PC-9 (cell line): ENCODE data around the gene PLA2G15.

Experiments
- EZH2 ChIP-seq: fragments of 200-600 bp; sonication (generic); IDR thresholded peaks from 2 replicates; pipeline ENCODE4 v1.8.0; 2017; ENCODE audit warnings: antibody characterized with exemption, low read depth
- TF ChIP-seq, protein P1 (sequence below): fragments of 200-600 bp; sonication (generic); conservative IDR thresholded peaks from 2 replicates; pipeline ENCODE4 v1.6.1; 2017; ENCODE audit warnings: mixed run types, antibody characterized with exemption, mild to moderate bottlenecking, moderate library complexity

- TF ChIP-seq, protein P1, sequence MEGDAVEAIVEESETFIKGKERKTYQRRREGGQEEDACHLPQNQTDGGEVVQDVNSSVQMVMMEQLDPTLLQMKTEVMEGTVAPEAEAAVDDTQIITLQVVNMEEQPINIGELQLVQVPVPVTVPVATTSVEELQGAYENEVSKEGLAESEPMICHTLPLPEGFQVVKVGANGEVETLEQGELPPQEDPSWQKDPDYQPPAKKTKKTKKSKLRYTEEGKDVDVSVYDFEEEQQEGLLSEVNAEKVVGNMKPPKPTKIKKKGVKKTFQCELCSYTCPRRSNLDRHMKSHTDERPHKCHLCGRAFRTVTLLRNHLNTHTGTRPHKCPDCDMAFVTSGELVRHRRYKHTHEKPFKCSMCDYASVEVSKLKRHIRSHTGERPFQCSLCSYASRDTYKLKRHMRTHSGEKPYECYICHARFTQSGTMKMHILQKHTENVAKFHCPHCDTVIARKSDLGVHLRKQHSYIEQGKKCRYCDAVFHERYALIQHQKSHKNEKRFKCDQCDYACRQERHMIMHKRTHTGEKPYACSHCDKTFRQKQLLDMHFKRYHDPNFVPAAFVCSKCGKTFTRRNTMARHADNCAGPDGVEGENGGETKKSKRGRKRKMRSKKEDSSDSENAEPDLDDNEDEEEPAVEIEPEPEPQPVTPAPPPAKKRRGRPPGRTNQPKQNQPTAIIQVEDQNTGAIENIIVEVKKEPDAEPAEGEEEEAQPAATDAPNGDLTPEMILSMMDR = no peak
- TF ChIP-seq EZH2 = no peak
Observed at GRCh38 chr16:68270353-68270752, 25.2 kb downstream of the PLA2G15 start.
